ENCODE results near the gene AFAP1. TPM values are rescaled to one million over a fixed set of nuclear protein-coding genes. Genes with fewer than 3 reads are reported as not detected.

Gene AFAP1
- polyA plus RNA-seq, 3 donors = not detected

DNA sequence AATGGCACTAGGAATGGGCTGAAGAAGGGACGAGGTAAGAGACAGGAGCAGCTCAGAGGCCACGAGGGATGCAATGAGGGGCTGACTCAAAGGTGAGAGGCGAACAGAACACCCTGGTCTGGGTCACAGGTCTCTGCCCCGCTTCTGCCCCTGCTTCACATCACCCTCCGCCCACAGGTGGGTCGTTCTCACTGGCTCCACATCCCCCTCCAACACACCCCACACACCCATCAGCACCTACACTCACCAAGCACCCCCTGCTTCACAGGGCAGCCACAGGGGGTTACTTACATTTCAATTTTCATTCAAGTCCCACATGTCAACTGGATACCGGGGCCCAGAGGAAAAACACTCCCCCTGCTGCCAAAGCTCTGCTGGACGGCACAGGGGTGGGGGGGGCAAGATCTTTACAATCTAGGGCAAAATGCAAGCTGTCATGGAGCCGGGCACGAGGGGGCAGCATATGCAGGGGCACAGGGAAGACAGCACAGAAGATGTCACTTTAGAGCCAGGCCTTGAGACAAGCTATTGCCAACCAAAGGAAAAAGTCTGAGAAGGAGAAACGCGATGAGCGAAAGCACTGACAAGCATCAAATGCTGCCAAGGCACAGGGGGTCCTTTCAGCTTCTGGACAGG lies 94.0 kb downstream of the AFAP1 start:
- no peak overlapping the region for H2AFZ ChIP-seq (ENCODE audit: insufficient read depth, low read depth, low read length, poor library complexity, severe bottlenecking)
- no peaks in the 10 kb centered on the region for H3K9me3 Mint-ChIP-seq
- DNase-seq = no peak
- H3K79me2 ChIP-seq (ENCODE audit: insufficient read depth, low read length) = no peaks in the 10 kb centered on the region
- H3K4me3 Mint-ChIP-seq = peak overlapping the region in 1 of 2 donors; percentile 45
- no peak overlapping the region for H3K27ac ChIP-seq (ENCODE audit: low read depth in 1 of 2, low read length in 2 of 2)
- H3K36me3 ChIP-seq (replicated peaks in 1 of 2; ENCODE audit: control insufficient read depth in 1 of 2, insufficient read depth in 2 of 2, low read length in 2 of 2) = no peaks in the 10 kb centered on the region
- TF ChIP-seq, protein P1, sequence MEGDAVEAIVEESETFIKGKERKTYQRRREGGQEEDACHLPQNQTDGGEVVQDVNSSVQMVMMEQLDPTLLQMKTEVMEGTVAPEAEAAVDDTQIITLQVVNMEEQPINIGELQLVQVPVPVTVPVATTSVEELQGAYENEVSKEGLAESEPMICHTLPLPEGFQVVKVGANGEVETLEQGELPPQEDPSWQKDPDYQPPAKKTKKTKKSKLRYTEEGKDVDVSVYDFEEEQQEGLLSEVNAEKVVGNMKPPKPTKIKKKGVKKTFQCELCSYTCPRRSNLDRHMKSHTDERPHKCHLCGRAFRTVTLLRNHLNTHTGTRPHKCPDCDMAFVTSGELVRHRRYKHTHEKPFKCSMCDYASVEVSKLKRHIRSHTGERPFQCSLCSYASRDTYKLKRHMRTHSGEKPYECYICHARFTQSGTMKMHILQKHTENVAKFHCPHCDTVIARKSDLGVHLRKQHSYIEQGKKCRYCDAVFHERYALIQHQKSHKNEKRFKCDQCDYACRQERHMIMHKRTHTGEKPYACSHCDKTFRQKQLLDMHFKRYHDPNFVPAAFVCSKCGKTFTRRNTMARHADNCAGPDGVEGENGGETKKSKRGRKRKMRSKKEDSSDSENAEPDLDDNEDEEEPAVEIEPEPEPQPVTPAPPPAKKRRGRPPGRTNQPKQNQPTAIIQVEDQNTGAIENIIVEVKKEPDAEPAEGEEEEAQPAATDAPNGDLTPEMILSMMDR (IDR thresholded peaks at IDR 0.05) = no peak
- H3K4me1 Mint-ChIP-seq = no peaks in the 10 kb centered on the region
- H3K27ac Mint-ChIP-seq = no peak overlapping the region
- H3K4me3 ChIP-seq (replicated peaks in 1 of 3; ENCODE audit: low read depth in 2 of 3, low read length in 3 of 3) = no peak overlapping the region
- intact Hi-C loops (cut with micrococcal nuclease) = no loop called here
- H3K9ac ChIP-seq (ENCODE audit: insufficient read depth, low read length, poor library complexity, severe bottlenecking) = no peak overlapping the region
- H4K20me1 ChIP-seq (ENCODE audit: insufficient read depth, low read length) = no peaks in the 10 kb centered on the region
- peaks cover 3 to 5% (median 5%) of the 10 kb centered on the region in 3 donors for H3K27me3 Mint-ChIP-seq (ENCODE audit: low read depth in 3 of 3)
- H3K36me3 Mint-ChIP-seq = peaks cover 0 to 12% of the 10 kb centered on the region in 2 donors
- no peaks in the 10 kb centered on the region for H3K27me3 ChIP-seq (ENCODE audit: control insufficient read depth in 2 of 2, insufficient read depth in 2 of 2, low read length in 2 of 2)
- H3K4me1 ChIP-seq (ENCODE audit: control insufficient read depth in 1 of 2, insufficient read depth in 2 of 2, low read length in 2 of 2) = no peaks in the 10 kb centered on the region
- no peak overlapping the region for H3K4me2 ChIP-seq (replicated peaks; ENCODE audit: extremely low read depth, low read length, poor library complexity, severe bottlenecking)
- no peaks in the 10 kb centered on the region for H3K9me3 ChIP-seq (replicated peaks in 1 of 2; ENCODE audit: control insufficient read depth in 1 of 2, insufficient read depth in 1 of 2, low read length in 2 of 2)
- WGBS (ENCODE audit: insufficient coverage) = 89% methylated on average over 12 of the region's 13 CpGs

DNA sequence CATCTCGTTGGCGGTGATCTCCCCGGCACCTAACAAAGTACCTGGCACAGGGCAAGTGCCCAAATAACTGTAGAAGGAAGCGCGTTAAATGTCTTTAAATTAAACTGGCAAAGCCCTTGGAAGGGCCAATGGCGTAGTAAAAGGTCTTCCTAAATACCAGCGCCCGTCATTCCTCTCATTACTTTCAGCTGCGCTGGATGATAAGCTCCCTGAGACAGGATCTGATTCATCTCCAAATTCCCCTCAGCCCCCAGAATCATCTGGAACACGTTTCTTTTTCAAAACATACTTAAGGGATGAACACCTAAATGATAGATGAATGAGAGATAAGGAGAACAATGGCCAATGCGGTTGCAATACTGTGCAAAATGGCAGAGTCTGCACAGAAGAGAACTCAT lies 95.1 kb downstream of the AFAP1 start:
- Histone ChIP-seq H3K9me3 (replicated peaks in 1 of 2; ENCODE audit: control insufficient read depth in 1 of 2, insufficient read depth in 1 of 2, low read length in 2 of 2) (no peaks in the 10 kb centered on the region), H2AFZ (ENCODE audit: insufficient read depth, low read depth, low read length, poor library complexity, severe bottlenecking) (no peak overlapping the region), H3K4me3 (replicated peaks in 1 of 3; ENCODE audit: low read depth in 2 of 3, low read length in 3 of 3) (no peak overlapping the region), H3K4me1 (ENCODE audit: control insufficient read depth in 1 of 2, insufficient read depth in 2 of 2, low read length in 2 of 2) (no peaks in the 10 kb centered on the region), H3K36me3 (replicated peaks in 1 of 2; ENCODE audit: control insufficient read depth in 1 of 2, insufficient read depth in 2 of 2, low read length in 2 of 2) (no peaks in the 10 kb centered on the region), H3K79me2 (ENCODE audit: insufficient read depth, low read length) (no peaks in the 10 kb centered on the region), H3K27me3 (ENCODE audit: control insufficient read depth in 2 of 2, insufficient read depth in 2 of 2, low read length in 2 of 2) (no peaks in the 10 kb centered on the region), H3K9ac (ENCODE audit: insufficient read depth, low read length, poor library complexity, severe bottlenecking) (no peak overlapping the region), H3K27ac (ENCODE audit: low read depth in 1 of 2, low read length in 2 of 2) (no peak overlapping the region), H4K20me1 (ENCODE audit: insufficient read depth, low read length) (no peaks in the 10 kb centered on the region), H3K4me2 (replicated peaks; ENCODE audit: extremely low read depth, low read length, poor library complexity, severe bottlenecking) (no peak overlapping the region)
- H3K9me3 Mint-ChIP-seq = no peaks in the 10 kb centered on the region
- TF ChIP-seq, protein P1 (IDR thresholded peaks at IDR 0.05) = peak; percentile 14
- H3K36me3 Mint-ChIP-seq = peaks cover 0 to 8% of the 10 kb centered on the region in 2 donors
- no peak for DNase-seq
- no peak overlapping the region for H3K27ac Mint-ChIP-seq
- intact Hi-C loops (cut with micrococcal nuclease) = no loop called here
- no peak overlapping the region for H3K4me3 Mint-ChIP-seq
- no peaks in the 10 kb centered on the region for H3K4me1 Mint-ChIP-seq
- 69% methylated on average over 6 of the region's 11 CpGs for WGBS (ENCODE audit: insufficient coverage)
- H3K27me3 Mint-ChIP-seq (ENCODE audit: low read depth in 3 of 3) = peaks cover 3 to 6% (median 5%) of the 10 kb centered on the region in 3 donors
